DOHH2 (cell line): ENCODE measurements around the gene UNKL.

Experiments used
- CTCF ChIP-seq: fragments of 200-600 bp; sonication (generic); IDR thresholded peaks from one replicate; pipeline ENCODE4 v1.5.1; 2014; ENCODE audit warnings: antibody characterized with exemption, mild to moderate bottlenecking, low read depth, low read length; ENCODE audit not compliant: poor library complexity, severe bottlenecking
- EZH2phosphoT487 ChIP-seq: fragments of 200-600 bp; sonication (generic); IDR thresholded peaks from 2 replicates; pipeline ENCODE4 v1.6.1; 2017; ENCODE audit warnings: borderline replicate concordance, mild to moderate bottlenecking, antibody characterized with exemption, low read length, moderate library complexity, mixed read lengths

GRCh38 chr16:1351215-1351581 lies 63.3 kb downstream of the UNKL start:
- TF ChIP-seq CTCF = no peak
- TF ChIP-seq EZH2phosphoT487 = no peak
